ENCODE measurements around the gene LARP4B.

LARP4B gene

GRCh38 chr10:822661-823367 is 108.7 kb downstream of the LARP4B start:
- no peak for DNase-seq

GRCh38 chr10:822197-822596 is 109.3 kb downstream of the LARP4B start:
- no peak for DNase-seq

- no peak for DNase-seq
These were observed 110.2 kb downstream of the LARP4B start for GRCh38 chr10:821322-821721.

- DNase-seq: no peak
These were observed 111.7 kb downstream of the LARP4B start for GRCh38 chr10:819816-820215.

GRCh38 chr10:819326-819725 is 112.2 kb downstream of the LARP4B start:
- no peak for DNase-seq

GRCh38 chr10:818526-819220 is 112.8 kb downstream of the LARP4B start:
- no peak for DNase-seq

GRCh38 chr10:818010-818409 is 113.5 kb downstream of the LARP4B start:
- DNase-seq: no peak

- no peak for DNase-seq
These were observed 114.1 kb downstream of the LARP4B start for GRCh38 chr10:817371-817770.

GRCh38 chr10:816958-817357 is 114.5 kb downstream of the LARP4B start:
- DNase-seq: no peak

GRCh38 chr10:816091-816477 is 115.4 kb downstream of the LARP4B start:
- no peak for DNase-seq

- DNase-seq: no peak
These were observed 116.0 kb downstream of the LARP4B start for GRCh38 chr10:815338-816090.

GRCh38 chr10:814536-815302 is 116.8 kb downstream of the LARP4B start:
- DNase-seq: no peak

- DNase-seq: no peak
These were observed 118.2 kb downstream of the LARP4B start for GRCh38 chr10:813286-813685.

- DNase-seq: no peak
These were observed 118.7 kb downstream of the LARP4B start for GRCh38 chr10:812787-813186.

GRCh38 chr10:811379-812175 is 119.9 kb downstream of the LARP4B start:
- DNase-seq: no peak

GRCh38 chr10:810351-810846 is 121.1 kb downstream of the LARP4B start:
- no peak for DNase-seq

GRCh38 chr10:809671-810350 is 121.7 kb downstream of the LARP4B start:
- no peak for DNase-seq

GRCh38 chr10:807958-808353 is 123.5 kb downstream of the LARP4B start:
- no peak for DNase-seq

GRCh38 chr10:807163-807957 is 124.1 kb downstream of the LARP4B start:
- DNase-seq: no peak

GRCh38 chr10:806451-807162 is 124.9 kb downstream of the LARP4B start:
- DNase-seq: no peak

All from stimulated activated CD4-positive, alpha-beta T cell treated with anti-CD3 and anti-CD28 coated beads, Interleukin-4, amount 100 ng/mL, for 4 hours (primary cell).